HCT116 (cell line): Measurements from ENCODE around the gene ADPRS.

Experiments
- CTCF ChIP-seq, 3 experiments: fragments of 200-600 bp in 1 of 3; sonication (generic) in 1 of 3; IDR thresholded peaks in 2 of 3; conservative IDR thresholded peaks in 1 of 3; 2 replicates each; pipeline ENCODE4 v1.5.1; 2012 to 2017; ENCODE audit warnings: low read depth in 2 of 3, low read length in 2 of 3, antibody characterized with exemption in 1 of 3, borderline replicate concordance in 1 of 3, control low read depth in 1 of 3, mild to moderate bottlenecking in 1 of 3, mixed read lengths in 1 of 3, mixed run types in 1 of 3, moderate library complexity in 1 of 3; ENCODE audit not compliant: insufficient read depth in 1 of 3
- EZH2 ChIP-seq: fragments of 200-600 bp; sonication (generic); IDR thresholded peaks from 2 replicates; pipeline ENCODE4 v1.6.1; 2017; ENCODE audit warnings: antibody characterized with exemption, mixed run types
- POLR2A ChIP-seq: IDR thresholded peaks from 2 replicates; pipeline ENCODE4 v1.7.0; 2011; ENCODE audit warnings: borderline replicate concordance; ENCODE audit not compliant: insufficient read depth, insufficient read length; ENCODE audit errors: extremely low read depth
- TF ChIP-seq, protein P1 (sequence below): IDR thresholded peaks from 2 replicates; pipeline ENCODE4 v1.6.1; 2012; ENCODE audit warnings: low read depth
- TF ChIP-seq, protein P2 (sequence below): IDR thresholded peaks from 2 replicates; pipeline ENCODE4 v1.6.1; 2012

DNA sequence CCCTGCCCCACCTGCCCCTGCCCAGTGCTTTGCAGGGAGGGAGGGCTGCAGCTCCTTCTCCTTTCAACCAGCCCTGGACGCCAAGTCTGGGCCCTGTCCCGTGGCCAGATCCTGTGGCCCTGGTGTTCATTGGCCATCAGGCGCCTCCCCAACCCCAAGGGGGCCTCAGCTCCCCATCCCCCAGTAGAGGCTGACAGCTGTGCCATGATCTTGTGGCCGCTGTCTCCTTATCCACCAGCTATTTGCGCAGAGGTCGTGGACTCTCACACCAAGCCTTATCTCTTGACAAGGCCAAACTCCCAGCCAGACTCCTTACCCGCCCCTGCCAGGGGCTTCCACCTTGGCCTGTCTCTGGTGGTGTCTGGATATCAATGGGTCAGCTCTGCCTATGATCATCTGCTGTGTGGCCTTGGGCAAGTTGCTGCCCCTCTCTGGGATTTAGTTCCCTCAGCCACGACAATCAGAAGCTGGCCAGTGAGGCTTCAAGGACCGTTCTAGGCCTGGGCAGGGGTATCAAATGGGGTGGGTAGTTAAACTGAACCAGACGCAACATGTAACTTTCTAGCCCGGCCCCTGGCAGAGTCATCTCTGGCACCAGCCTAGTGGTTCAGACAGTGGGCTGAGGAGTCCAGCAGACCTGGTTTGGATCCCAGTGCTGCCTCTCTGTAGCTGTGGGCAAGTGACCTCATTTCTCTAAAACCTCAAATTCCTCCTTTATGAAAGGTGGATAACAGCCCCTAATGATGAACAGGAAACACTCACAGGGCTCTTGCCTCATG, 39.6 kb downstream of the ADPRS start:
- TF ChIP-seq EZH2 (no peak), POLR2A (no peak), CTCF (IDR thresholded peaks at IDR 0.05 in 2 of 3, conservative IDR thresholded peaks at IDR 0.05 in 1 of 3; ENCODE audit: borderline replicate concordance in 1 of 3, insufficient read depth in 1 of 3, low read depth in 2 of 3, low read length in 2 of 3) (no peak)
- TF ChIP-seq, protein P1, sequence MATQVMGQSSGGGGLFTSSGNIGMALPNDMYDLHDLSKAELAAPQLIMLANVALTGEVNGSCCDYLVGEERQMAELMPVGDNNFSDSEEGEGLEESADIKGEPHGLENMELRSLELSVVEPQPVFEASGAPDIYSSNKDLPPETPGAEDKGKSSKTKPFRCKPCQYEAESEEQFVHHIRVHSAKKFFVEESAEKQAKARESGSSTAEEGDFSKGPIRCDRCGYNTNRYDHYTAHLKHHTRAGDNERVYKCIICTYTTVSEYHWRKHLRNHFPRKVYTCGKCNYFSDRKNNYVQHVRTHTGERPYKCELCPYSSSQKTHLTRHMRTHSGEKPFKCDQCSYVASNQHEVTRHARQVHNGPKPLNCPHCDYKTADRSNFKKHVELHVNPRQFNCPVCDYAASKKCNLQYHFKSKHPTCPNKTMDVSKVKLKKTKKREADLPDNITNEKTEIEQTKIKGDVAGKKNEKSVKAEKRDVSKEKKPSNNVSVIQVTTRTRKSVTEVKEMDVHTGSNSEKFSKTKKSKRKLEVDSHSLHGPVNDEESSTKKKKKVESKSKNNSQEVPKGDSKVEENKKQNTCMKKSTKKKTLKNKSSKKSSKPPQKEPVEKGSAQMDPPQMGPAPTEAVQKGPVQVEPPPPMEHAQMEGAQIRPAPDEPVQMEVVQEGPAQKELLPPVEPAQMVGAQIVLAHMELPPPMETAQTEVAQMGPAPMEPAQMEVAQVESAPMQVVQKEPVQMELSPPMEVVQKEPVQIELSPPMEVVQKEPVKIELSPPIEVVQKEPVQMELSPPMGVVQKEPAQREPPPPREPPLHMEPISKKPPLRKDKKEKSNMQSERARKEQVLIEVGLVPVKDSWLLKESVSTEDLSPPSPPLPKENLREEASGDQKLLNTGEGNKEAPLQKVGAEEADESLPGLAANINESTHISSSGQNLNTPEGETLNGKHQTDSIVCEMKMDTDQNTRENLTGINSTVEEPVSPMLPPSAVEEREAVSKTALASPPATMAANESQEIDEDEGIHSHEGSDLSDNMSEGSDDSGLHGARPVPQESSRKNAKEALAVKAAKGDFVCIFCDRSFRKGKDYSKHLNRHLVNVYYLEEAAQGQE = no peak
- TF ChIP-seq, protein P2, sequence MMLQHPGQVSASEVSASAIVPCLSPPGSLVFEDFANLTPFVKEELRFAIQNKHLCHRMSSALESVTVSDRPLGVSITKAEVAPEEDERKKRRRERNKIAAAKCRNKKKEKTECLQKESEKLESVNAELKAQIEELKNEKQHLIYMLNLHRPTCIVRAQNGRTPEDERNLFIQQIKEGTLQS = no peak
